HUES64 (cell line): ENCODE data around the gene RGS9BP.
"Not testable (repeated sequence)": the region's sequence is repeated elsewhere in the genome, so short reads cannot be mapped to it uniquely, and the experiment has no call there.

ENCODE experiments used
- H3K27ac ChIP-seq: 2 replicates; pipeline ENCODE4 v1.7.0; 2013; ENCODE audit warnings: low read depth, low read length, inconsistent platforms
- H3K27me3 ChIP-seq: 2 replicates; pipeline ENCODE4 v1.6.1; 2013; ENCODE audit warnings: mild to moderate bottlenecking, low read length; ENCODE audit not compliant: insufficient read depth
- H3K36me3 ChIP-seq: 2 replicates; pipeline ENCODE4 v1.6.1; 2013; ENCODE audit warnings: mild to moderate bottlenecking, low read length; ENCODE audit not compliant: insufficient read depth
- H3K4me1 ChIP-seq: 2 replicates; pipeline ENCODE4 v1.6.1; 2013; ENCODE audit warnings: mild to moderate bottlenecking, low read length, moderate library complexity; ENCODE audit not compliant: insufficient read depth
- H3K4me3 ChIP-seq: 2 replicates; pipeline ENCODE4 v1.5.1; 2013; ENCODE audit warnings: mild to moderate bottlenecking, low read length, moderate library complexity
- H3K9ac ChIP-seq: 2 replicates; pipeline ENCODE4 v1.6.1; 2013; ENCODE audit warnings: mild to moderate bottlenecking, low read depth, low read length
- H3K9me3 ChIP-seq: 2 replicates; pipeline ENCODE4 v1.6.1; 2013; ENCODE audit warnings: low read depth, low read length; ENCODE audit not compliant: insufficient read depth
- WGBS: fragments of 150-250, 120-280 bp; methylation state at CpG from one replicate; pipeline ENCODE4 v1.1.7; 2013; ENCODE audit warnings: missing lambda C conversion rate; 5-methylcytosine and 5-hydroxymethylcytosine counted together

RGS9BP gene

DNA sequence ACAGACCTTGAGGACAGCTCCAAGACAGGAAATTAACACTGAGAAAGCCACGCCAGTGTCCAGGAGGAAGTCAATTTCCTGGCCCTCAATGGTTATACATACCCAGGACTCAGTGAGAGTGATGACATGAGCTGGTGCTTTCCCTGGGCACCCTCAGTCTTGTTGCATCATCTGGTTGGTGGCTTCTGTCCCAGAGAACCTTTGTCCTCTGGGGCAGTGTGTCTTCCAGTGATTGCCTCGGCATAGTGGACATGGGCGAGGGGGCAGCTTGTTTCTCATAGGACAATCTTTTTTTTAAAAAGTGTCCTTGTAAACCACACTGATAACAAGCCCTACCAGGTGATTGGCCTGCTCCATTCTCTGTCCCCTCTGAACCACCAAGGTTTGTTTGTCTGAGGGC is 21.1 kb downstream of the RGS9BP start:
- not testable (repeated sequence) for H3K4me3 ChIP-seq, H3K9me3 ChIP-seq, H3K9ac ChIP-seq, H3K36me3 ChIP-seq, H3K27ac ChIP-seq, H3K4me1 ChIP-seq
- peaks cover 15% of the 10 kb centered on the region for H3K27me3 ChIP-seq
- WGBS, result 98% methylated on average over 3 of the region's 3 CpGs

DNA sequence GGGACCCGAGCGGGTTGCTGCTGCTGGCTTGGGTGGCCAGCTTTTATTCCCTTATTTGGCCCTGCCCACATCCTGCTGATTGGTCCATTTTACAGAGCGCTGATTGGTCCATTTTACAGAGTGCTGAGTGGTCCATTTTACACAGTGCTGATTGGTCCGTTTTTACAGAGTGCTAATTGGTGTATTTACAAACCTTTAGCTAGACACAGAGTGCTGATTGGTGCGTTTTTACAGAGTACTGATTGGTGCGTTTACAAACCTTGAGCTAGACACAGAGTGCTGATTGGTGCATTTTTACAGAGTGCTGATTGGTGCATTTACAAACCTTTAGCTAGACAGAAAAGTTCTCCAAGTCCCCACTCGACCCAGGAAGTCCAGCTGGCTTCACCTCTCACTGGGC is 24.5 kb downstream of the RGS9BP start:
- H3K36me3 ChIP-seq, H3K4me3 ChIP-seq, H3K9me3 ChIP-seq, H3K9ac ChIP-seq, H3K27ac ChIP-seq, H3K27me3 ChIP-seq: not testable (repeated sequence)
- peaks cover 12% of the 10 kb centered on the region; the same call in 1 of the 2 replicates for H3K4me1 ChIP-seq
- 95% methylated on average over 7 of the region's 7 CpGs for WGBS

DNA sequence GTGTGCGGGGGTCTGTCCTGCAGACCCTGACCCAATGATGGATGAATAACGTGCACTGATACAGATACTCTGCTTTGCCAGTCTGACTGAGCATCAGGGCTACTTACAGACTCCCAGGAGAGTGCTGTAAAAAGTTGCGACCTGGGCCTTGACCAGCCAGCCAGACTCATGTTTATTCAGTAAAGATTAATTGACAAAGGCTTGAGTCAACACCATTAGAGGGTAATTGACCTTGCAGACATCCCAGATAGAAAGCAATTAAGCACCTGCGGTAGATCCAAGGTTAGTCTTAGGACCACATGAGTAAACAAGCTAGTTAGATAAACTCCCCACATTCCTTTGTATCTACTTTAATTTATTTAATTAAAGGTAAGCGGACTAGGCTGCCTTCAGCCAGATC is 26.4 kb downstream of the RGS9BP start:
- Histone ChIP-seq H3K27me3 (no peaks in the 10 kb centered on the region), H3K4me3 (no peak overlapping the region), H3K9me3 (peaks cover 7% of the 10 kb centered on the region; the same call in 1 of the 2 replicates), H3K36me3 (peaks cover 3% of the 10 kb centered on the region; the same call in 1 of the 2 replicates), H3K9ac (no peak overlapping the region), H3K4me1 (peaks cover 12% of the 10 kb centered on the region; the same call in 1 of the 2 replicates), H3K27ac (no peak overlapping the region)
- 78% methylated on average over 5 of the region's 5 CpGs for WGBS

DNA sequence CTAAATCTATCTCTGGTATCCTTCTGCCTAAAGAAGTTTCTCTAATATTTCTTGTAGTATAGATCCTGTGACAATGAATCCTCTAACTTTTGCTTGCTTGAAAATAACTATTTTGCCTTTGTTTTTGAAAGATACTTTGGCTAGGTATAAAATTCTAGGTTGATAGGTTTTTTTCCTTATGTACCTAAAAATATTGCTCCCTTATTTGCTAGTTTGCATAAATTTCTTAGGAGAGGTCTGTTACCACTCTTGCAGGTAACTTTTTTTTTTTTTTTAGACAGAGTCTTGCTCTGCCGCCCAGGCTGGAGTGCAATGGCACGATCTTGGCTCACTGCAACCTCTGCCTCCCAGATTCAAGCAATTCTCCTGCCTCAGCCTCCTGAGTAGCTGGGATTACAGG is 28.4 kb downstream of the RGS9BP start:
- H3K9ac ChIP-seq, H3K9me3 ChIP-seq, H3K27me3 ChIP-seq, H3K36me3 ChIP-seq, H3K4me3 ChIP-seq, H3K27ac ChIP-seq, H3K4me1 ChIP-seq: not testable (repeated sequence)
- 90% methylated on average over 2 of the region's 2 CpGs for WGBS

DNA sequence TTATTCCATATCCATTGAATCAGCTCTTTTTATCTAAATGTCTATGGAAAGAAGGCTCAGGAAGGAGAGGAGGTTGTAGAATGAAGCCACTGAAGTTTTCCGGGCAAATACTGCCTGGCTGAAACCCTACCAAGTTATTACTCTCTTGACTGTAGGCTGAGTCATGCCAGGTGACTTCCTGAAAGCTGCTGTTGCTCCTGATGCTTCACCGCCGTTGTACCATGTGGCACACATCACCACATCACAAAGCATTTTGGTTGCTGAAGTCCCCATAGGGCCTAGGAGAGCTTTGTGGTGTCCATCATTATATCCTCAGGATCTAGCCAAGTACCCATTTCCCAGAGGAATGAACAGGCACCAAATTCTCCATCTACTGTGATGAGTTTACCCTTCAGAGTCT is 32.8 kb downstream of the RGS9BP start:
- Histone ChIP-seq H3K9ac (no peak overlapping the region), H3K27me3 (no peaks in the 10 kb centered on the region), H3K4me1 (no peaks in the 10 kb centered on the region), H3K27ac (no peak overlapping the region), H3K9me3 (peaks cover 7% of the 10 kb centered on the region; the same call in 1 of the 2 replicates), H3K4me3 (no peak overlapping the region), H3K36me3 (peaks cover 12% of the 10 kb centered on the region; the same call in 1 of the 2 replicates)
- WGBS, result 95% methylated on average over 3 of the region's 3 CpGs

DNA sequence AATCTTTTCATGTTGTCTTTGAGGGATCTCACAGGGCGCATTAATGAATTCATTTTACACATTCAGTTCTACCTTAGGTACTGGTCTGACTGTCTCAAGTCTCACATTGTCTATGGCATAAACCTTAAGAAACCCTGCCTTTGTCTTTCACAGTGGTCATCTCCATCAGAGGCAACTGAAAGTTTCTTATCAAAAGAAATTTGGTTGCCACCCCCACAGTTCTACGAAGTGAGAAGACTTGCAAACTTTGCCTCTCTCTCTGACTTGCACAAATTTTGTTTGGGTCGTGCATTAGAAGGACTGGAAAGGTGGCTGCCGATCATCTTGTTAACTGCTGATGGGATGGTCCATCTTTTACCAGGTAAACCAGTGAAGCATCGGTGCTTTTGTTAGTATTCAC is 33.4 kb downstream of the RGS9BP start:
- no peak overlapping the region for H3K9ac ChIP-seq
- H3K36me3 ChIP-seq, result peaks cover 12% of the 10 kb centered on the region; the same call in 1 of the 2 replicates
- H3K9me3 ChIP-seq, result peaks cover 4% of the 10 kb centered on the region; the same call in 1 of the 2 replicates
- no peak overlapping the region for H3K4me3 ChIP-seq
- H3K27me3 ChIP-seq, result no peaks in the 10 kb centered on the region
- H3K27ac ChIP-seq, result no peak overlapping the region
- WGBS, result 90% methylated on average over 5 of the region's 5 CpGs
- H3K4me1 ChIP-seq, result no peaks in the 10 kb centered on the region

DNA sequence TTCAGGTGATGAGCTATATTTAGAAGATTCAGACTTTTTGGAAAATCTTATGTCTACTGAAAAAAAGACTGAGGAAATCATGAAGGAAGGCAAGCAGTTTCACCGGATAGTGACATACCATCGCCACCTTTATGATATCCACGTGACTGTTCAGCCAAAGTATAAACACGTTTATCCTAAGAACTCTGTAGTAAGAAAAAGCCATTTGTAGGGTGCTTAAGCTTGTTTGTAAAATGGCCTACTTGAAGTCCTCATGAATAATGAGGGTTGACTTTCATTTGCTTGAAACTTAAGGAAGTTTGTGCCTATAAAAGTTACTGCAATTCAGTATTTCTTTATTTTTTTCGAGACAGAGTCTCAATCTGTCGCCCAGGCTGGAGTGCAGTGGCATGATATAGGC is 36.1 kb downstream of the RGS9BP start:
- H3K9ac ChIP-seq, result no peak overlapping the region
- no peak overlapping the region for H3K4me3 ChIP-seq
- H3K27me3 ChIP-seq, result no peaks in the 10 kb centered on the region
- WGBS, result 95% methylated on average over 6 of the region's 6 CpGs
- H3K4me1 ChIP-seq, result no peaks in the 10 kb centered on the region
- no peak overlapping the region for H3K27ac ChIP-seq
- H3K36me3 ChIP-seq, result peaks cover 10% of the 10 kb centered on the region; the same call in 1 of the 2 replicates
- H3K9me3 ChIP-seq, result no peaks in the 10 kb centered on the region

DNA sequence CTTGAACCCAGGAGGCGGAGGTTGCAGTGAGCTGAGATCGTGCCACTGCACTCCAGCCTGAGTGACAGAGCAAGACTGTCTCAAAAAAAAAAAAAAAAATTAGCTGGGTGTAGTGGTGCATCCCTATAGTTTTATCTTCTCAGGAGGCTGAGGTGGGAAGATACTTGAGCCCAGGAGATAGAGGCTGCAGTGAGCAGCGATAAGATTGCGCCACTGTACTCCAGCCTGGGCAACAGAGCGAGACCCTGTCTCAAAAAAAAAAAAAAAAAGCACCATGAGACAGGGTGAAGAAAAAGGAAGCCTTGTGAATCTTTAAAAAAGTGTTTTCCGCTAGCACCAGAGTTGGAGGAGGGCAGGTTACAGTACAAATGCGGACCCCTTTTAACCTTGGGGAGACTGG is 40.6 kb downstream of the RGS9BP start:
- H3K27me3 ChIP-seq, H3K9me3 ChIP-seq, H3K4me3 ChIP-seq, H3K36me3 ChIP-seq, H3K27ac ChIP-seq, H3K9ac ChIP-seq, H3K4me1 ChIP-seq: not testable (repeated sequence)
- 94% methylated on average over 7 of the region's 7 CpGs for WGBS

DNA sequence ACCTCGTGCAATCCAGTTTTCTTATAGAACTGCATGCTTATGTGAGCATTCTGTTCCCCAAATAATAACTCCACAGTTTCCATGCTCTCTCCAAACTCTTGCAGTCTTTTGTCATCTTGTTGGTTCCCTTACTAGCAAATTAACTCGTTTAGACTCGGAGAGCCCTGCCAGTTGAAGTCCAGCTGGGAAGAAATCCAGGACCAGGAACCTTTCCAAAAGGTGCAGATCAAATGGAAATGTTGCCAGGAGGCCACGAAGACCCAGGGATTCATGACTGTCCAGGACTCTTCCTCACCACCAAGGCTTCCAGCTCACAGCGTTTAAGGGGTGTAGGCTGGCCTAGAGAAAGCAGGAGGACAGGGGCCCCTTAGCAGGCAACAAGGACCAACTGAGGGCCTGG is 41.8 kb downstream of the RGS9BP start:
- no peaks in the 10 kb centered on the region for H3K9me3 ChIP-seq
- no peaks in the 10 kb centered on the region for H3K4me1 ChIP-seq
- no peak overlapping the region for H3K9ac ChIP-seq
- H3K27ac ChIP-seq, result no peak overlapping the region
- H3K36me3 ChIP-seq, result peaks cover 3% of the 10 kb centered on the region; the same call in 1 of the 2 replicates
- H3K27me3 ChIP-seq, result no peaks in the 10 kb centered on the region
- WGBS, result 88% methylated on average over 5 of the region's 5 CpGs
- no peak overlapping the region for H3K4me3 ChIP-seq

DNA sequence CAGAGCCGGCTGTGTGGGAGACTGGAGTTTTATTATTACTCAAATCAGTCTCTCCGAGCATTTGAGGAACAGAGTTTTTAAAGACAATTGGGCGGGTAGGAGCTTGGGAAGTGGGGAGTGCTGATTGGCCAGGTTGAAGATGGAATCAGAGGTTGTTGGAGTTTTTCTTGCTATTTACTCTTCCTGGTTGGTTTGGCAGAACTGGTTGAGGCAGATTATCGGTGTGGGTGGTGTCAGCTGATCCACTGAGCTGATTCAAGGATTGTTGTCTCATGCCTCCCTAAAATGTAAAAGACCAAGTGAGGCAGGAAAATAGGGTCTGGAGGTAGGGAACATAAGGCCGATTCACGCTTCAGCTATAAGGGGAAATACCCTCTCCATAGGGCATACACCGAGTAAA is 42.6 kb downstream of the RGS9BP start:
- no peak overlapping the region for H3K4me3 ChIP-seq
- 90% methylated on average over 7 of the region's 7 CpGs for WGBS
- no peak overlapping the region for H3K9ac ChIP-seq
- no peaks in the 10 kb centered on the region for H3K36me3 ChIP-seq
- no peaks in the 10 kb centered on the region for H3K9me3 ChIP-seq
- H3K4me1 ChIP-seq, result no peaks in the 10 kb centered on the region
- no peak overlapping the region for H3K27ac ChIP-seq
- no peaks in the 10 kb centered on the region for H3K27me3 ChIP-seq

DNA sequence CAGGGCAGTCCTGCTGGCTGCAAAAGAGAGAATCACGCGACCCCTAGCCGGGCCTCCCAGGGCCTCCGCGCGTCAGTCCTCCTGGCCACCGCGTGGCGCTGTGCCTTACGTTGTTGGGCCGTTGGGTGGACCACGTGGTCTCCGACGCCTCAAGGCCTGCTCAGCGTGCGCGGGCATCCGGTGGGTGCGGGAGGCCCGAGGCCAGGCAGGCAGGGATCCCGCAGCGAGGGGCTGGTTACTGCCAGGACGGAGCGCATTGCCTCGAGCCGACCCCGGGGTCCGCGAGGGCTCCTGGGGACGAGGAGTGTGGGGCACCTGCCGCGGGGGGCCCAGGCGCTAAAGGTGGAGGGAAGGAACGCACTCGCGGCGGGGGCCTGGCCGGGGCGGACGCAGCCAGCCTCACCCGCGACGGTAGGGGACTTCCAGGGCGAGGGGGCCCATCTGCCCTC is 44.0 kb downstream of the RGS9BP start, which contains the start of gene TDRD12:
Gene TDRD12 (plus strand): TSS at position 157 of the 449 bp plus-strand sequence. CDS start 306 bp downstream, outside the sequence.
- H3K4me1 ChIP-seq, result no peaks in the 10 kb centered on the region
- WGBS, result 96% methylated on average over 44 of the region's 44 CpGs
- H3K36me3 ChIP-seq, result no peaks in the 10 kb centered on the region
- no peak within 1 kb of the TSS for H3K27ac ChIP-seq
- H3K27me3 ChIP-seq, result no peaks in the 10 kb centered on the region
- no peak within 1 kb of the TSS for H3K4me3 ChIP-seq
- no peaks in the 10 kb centered on the region for H3K9me3 ChIP-seq
- H3K9ac ChIP-seq, result no peak within 1 kb of the TSS
